Measurements from ENCODE around the gene C6orf132. TPM values are rescaled to one million over a fixed set of nuclear protein-coding genes. Genes with fewer than 3 reads are reported as not detected.
A peak's percentile ranks its signal among the peaks of the same experiment; 100 is the strongest.

Gene C6orf132
- total RNA-seq, 3 donors from 2014 or later = 22.2 to 67.6 (median 57.6) TPM

DNA sequence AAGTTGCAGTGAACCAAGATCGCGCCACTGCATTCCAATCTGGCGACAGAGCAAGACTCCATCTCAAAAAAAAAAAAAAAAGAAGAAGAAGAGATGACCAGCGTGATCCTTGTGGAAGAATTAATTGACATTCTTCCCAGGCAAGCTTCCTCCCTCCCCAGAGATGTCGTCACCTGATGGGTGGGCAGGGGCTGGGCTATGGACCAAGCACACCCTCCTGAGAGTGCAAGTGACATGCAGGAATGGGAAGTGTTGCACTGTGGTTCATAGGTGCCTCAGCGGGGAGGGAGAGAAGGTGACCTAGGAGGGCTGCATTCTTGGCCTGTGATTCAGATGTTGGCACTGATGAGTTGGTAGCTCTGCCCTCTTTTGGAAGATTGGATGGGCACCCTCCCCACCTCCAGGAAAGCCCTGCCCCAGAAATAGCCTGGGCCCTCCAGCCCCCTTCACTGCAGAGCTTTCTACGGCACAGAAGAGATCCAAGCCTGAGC lies 54.3 kb downstream of the C6orf132 start:
- ATAC-seq (no peak), DNase-seq (no peak)
- no peaks in the 10 kb centered on the region for H3K4me1 ChIP-seq (ENCODE audit: low read depth)
- no peaks in the 10 kb centered on the region for H3K9me3 ChIP-seq
- TF ChIP-seq, protein P1, sequence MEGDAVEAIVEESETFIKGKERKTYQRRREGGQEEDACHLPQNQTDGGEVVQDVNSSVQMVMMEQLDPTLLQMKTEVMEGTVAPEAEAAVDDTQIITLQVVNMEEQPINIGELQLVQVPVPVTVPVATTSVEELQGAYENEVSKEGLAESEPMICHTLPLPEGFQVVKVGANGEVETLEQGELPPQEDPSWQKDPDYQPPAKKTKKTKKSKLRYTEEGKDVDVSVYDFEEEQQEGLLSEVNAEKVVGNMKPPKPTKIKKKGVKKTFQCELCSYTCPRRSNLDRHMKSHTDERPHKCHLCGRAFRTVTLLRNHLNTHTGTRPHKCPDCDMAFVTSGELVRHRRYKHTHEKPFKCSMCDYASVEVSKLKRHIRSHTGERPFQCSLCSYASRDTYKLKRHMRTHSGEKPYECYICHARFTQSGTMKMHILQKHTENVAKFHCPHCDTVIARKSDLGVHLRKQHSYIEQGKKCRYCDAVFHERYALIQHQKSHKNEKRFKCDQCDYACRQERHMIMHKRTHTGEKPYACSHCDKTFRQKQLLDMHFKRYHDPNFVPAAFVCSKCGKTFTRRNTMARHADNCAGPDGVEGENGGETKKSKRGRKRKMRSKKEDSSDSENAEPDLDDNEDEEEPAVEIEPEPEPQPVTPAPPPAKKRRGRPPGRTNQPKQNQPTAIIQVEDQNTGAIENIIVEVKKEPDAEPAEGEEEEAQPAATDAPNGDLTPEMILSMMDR (IDR thresholded peaks at IDR 0.05) = no peak
- no peak overlapping the region for H3K4me3 ChIP-seq
- H3K36me3 ChIP-seq (ENCODE audit: low read depth) = no peaks in the 10 kb centered on the region
- intact Hi-C loops (cut with DNase I, micrococcal nuclease) = no loop called here

GRCh38 chr6:42086046-42087035 lies 56.1 kb downstream of the C6orf132 start:
- ATAC-seq (no peak), DNase-seq (no peak)
- no peak overlapping the region for H3K4me3 ChIP-seq
- TF ChIP-seq, protein P1 (IDR thresholded peaks at IDR 0.05) = no peak
- no peaks in the 10 kb centered on the region for H3K9me3 ChIP-seq
- intact Hi-C loops (cut with DNase I, micrococcal nuclease) = no loop called here
- H3K4me1 ChIP-seq (ENCODE audit: low read depth) = no peaks in the 10 kb centered on the region
- no peaks in the 10 kb centered on the region for H3K36me3 ChIP-seq (ENCODE audit: low read depth)

DNA sequence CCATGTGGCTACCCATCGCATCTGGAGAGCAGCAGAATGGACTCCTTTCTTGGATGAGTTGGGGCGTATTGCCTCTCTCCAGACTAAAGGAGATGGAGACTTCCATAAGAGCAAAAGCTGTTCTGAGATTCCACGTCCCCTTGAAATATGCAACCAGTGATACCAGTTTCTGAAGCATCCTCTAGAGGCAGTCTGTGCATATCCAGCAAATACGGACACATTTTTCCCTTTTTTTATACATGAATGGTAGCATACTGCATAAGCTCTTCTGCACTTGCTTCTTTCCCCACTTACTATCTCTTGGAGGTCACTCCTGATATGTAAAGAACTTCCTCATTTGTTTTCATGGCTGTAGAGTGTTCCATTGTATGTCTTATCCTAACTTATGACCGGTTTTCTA lies 57.5 kb downstream of the C6orf132 start:
- no peaks in the 10 kb centered on the region for H3K9me3 ChIP-seq
- intact Hi-C loops (cut with DNase I, micrococcal nuclease) = no loop called here
- DNase-seq (no peak), ATAC-seq (no peak)
- H3K4me1 ChIP-seq (ENCODE audit: low read depth) = no peaks in the 10 kb centered on the region
- no peaks in the 10 kb centered on the region for H3K36me3 ChIP-seq (ENCODE audit: low read depth)
- H3K4me3 ChIP-seq = no peak overlapping the region
- TF ChIP-seq, protein P1 (IDR thresholded peaks at IDR 0.05) = no peak

DNA sequence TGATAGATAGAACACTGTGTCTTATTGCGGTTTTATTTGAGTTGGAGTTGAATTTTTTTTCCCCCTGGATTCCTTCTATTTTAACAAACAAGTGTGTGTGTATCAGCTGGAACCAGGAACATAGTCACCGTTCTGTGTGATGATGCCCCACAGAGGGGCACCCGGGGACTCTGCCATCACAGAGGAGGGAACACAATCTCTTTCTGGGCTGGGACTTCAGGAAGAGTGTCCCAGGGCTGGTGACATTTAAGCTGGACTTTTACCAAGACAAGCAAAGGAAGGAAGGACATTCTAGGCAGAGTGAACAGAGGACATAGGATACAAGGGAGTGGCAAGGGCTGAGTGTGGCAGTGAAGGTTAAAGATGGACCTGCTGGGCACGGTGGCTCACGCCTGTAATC lies 58.9 kb downstream of the C6orf132 start:
- intact Hi-C loops (cut with DNase I, micrococcal nuclease) = no loop called here
- no peaks in the 10 kb centered on the region for H3K4me1 ChIP-seq (ENCODE audit: low read depth)
- DNase-seq (no peak), ATAC-seq (peak; percentile 24)
- TF ChIP-seq, protein P1 (IDR thresholded peaks at IDR 0.05) = no peak
- no peaks in the 10 kb centered on the region for H3K9me3 ChIP-seq
- H3K36me3 ChIP-seq (ENCODE audit: low read depth) = no peaks in the 10 kb centered on the region
- H3K4me3 ChIP-seq = no peak overlapping the region

DNA sequence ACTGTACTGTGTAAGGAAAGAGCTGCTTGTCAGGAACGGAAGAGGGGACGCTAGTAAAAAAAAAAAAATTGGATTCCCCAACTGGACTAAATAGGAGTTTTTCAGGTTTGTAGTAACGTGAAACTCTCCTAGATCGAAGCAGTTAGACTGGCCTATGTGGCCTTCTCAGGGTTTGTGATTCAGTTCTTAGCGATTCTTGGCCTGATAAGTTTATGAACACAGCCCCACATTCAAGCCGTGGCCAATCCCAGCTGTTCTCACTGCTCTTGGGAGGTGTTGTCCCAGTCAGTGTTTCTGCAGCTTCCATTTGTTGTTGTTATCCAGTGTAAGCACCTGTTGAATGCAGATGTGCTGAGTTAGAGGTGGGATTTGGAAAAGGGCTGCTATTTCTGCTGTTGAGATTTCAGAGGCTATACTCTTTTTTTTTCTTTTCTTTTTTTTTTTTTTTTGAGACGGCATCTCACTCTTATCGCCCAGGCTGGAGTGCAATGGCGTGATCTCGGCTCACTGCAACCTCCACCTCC lies 62.4 kb downstream of the C6orf132 start:
- intact Hi-C loops (cut with DNase I, micrococcal nuclease) = loop anchor here in 1 of 2 donors (5.0 kb wide), 2 partner anchors 87 to 132 kb away; no protein-coding TSS in a partner anchor
- DNase-seq (no peak), ATAC-seq (no peak)
- no peaks in the 10 kb centered on the region for H3K36me3 ChIP-seq (ENCODE audit: low read depth)
- TF ChIP-seq, protein P1 (IDR thresholded peaks at IDR 0.05) = no peak
- no peaks in the 10 kb centered on the region for H3K9me3 ChIP-seq
- no peak overlapping the region for H3K4me3 ChIP-seq
- no peaks in the 10 kb centered on the region for H3K4me1 ChIP-seq (ENCODE audit: low read depth)

All from mucosa of descending colon (tissue), 3 donors.